HPDE6-E6E7 (cell line): ENCODE results near the gene USH1G.

Experiments used
- DNase-seq: peaks from one replicate; pipeline ENCODE4 v3.0.0; 2011; ENCODE audit warnings: missing footprints; ENCODE audit errors: extremely low spot score

The USH1G gene

GRCh38 chr17:74954115-74954514 lies 31.1 kb upstream of the USH1G start:
- no peak for DNase-seq

GRCh38 chr17:74953134-74953687 lies 30.2 kb upstream of the USH1G start:
- DNase-seq = no peak

GRCh38 chr17:74952431-74953133 lies 29.5 kb upstream of the USH1G start:
- DNase-seq = no peak

- no peak for DNase-seq
These were observed 28.8 kb upstream of the USH1G start for GRCh38 chr17:74951680-74952421.

GRCh38 chr17:74951065-74951464 lies 28.0 kb upstream of the USH1G start:
- DNase-seq = no peak

GRCh38 chr17:74950207-74950606 lies 27.2 kb upstream of the USH1G start:
- DNase-seq = peak; percentile 64

- no peak for DNase-seq
These were observed 26.5 kb upstream of the USH1G start for GRCh38 chr17:74949455-74950115.

- DNase-seq = no peak
These were observed 24.1 kb upstream of the USH1G start for GRCh38 chr17:74947041-74947754.

GRCh38 chr17:74946641-74947040 lies 23.6 kb upstream of the USH1G start:
- no peak for DNase-seq

- DNase-seq = no peak
These were observed 22.5 kb upstream of the USH1G start for GRCh38 chr17:74945543-74945942.

GRCh38 chr17:74943808-74944522 lies 20.9 kb upstream of the USH1G start:
- DNase-seq = peak; percentile 97

GRCh38 chr17:74941128-74941725 lies 18.2 kb upstream of the USH1G start:
- no peak for DNase-seq

- DNase-seq = no peak
These were observed 16.5 kb upstream of the USH1G start for GRCh38 chr17:74939534-74939933.

GRCh38 chr17:74938194-74938950 lies 15.3 kb upstream of the USH1G start:
- DNase-seq = no peak

- no peak for DNase-seq
These were observed 14.3 kb upstream of the USH1G start for GRCh38 chr17:74937064-74938051.

- no peak for DNase-seq
These were observed 13.4 kb upstream of the USH1G start for GRCh38 chr17:74936470-74936799.

- no peak for DNase-seq
These were observed 12.8 kb upstream of the USH1G start, which contains the start of gene OTOP3 for GRCh38 chr17:74935585-74936469. OTOP3 (plus strand) TSS chr17:74935898; CDS start chr17:74935922, 24 bp downstream.

GRCh38 chr17:74935048-74935447 lies 12.0 kb upstream of the USH1G start:
- DNase-seq = no peak
